Measurements from ENCODE around the gene ACADM. TPM values are rescaled to one million over a fixed set of nuclear protein-coding genes. Genes with fewer than 3 reads are reported as not detected.
"Not testable (repeated sequence)": the region's sequence is repeated elsewhere in the genome, so short reads cannot be mapped to it uniquely, and the experiment has no call there.

ACADM gene
- total RNA-seq, 8 experiments from 2014 or later: 50.8 to 90.6 (median 65.0) TPM

- in situ Hi-C loops (cut with MboI; ENCODE audit: low pct_unique_long_range_greater_than_20kb in 2 of 9, low sequenced_read_pairs in 9 of 9, unreplicated experiment in 9 of 9); H3K27ac ChIP-seq; ATAC-seq (replicated peaks in 6 of 8); H3K4me3 ChIP-seq: not testable (repeated sequence)
- H3K4me1 ChIP-seq (replicated peaks in 1 of 2): peaks cover 16 to 20% of the 10 kb centered on the region in 2 donors
- WGBS, 10 experiments: 21 to 100% (median 94%) methylated on average over 3 to 8 of the region's 8 CpGs
Observed at GRCh38 chr1:75722246-75722645, 2.3 kb upstream of the ACADM start.

GRCh38 chr1:75722966-75723365 lies 1.5 kb upstream of the ACADM start:
- H3K27ac ChIP-seq: no peak overlapping the region
- 85 to 96% (median 92%) methylated on average over 4 to 9 of the region's 9 CpGs; no CpG with 5 or more reads in 4 of the 10 experiments for WGBS, 10 experiments
- in situ Hi-C loops (cut with MboI; ENCODE audit: low pct_unique_long_range_greater_than_20kb in 2 of 9, low sequenced_read_pairs in 9 of 9, unreplicated experiment in 9 of 9): no loop called here
- H3K4me3 ChIP-seq: no peak overlapping the region
- peak in 1 of 8 experiments; percentile 7 for ATAC-seq (replicated peaks in 6 of 8)
- H3K4me1 ChIP-seq (replicated peaks in 1 of 2): peaks cover 16 to 23% of the 10 kb centered on the region in 2 donors

DNA sequence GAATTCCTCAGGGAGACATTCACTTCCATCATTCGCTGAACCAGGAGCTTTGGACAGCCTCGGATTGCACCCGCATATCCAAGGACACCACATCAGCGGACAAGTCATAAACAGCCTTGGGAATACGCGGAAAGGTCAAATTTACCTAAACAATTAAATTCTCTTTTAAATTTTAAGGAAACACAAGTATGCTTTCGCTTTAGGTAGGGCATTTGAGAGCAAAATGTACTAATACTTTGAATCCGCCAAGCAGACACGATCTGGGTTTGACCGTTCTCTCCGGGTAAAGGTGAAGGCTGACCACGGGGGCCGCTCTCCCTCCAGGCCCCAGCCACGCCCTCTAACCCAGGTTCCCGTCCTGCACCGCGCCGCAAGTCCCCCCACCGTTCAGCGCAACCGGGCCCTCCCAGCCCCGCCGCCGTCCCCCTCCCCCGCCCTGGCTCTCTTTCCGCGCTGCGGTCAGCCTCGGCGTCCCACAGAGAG lies 479 bp upstream of the ACADM start:
- in situ Hi-C loops (cut with MboI; ENCODE audit: low pct_unique_long_range_greater_than_20kb in 2 of 9, low sequenced_read_pairs in 9 of 9, unreplicated experiment in 9 of 9): no loop called here
- WGBS, 10 experiments: 0 to 57% (median 2%) methylated on average over 3 to 12 of the region's 30 CpGs; no CpG with 5 or more reads in 3 of the 10 experiments
- peak overlapping the region; percentile 87 for H3K27ac ChIP-seq
- H3K4me1 ChIP-seq (replicated peaks in 1 of 2): peaks cover 16 to 23% of the 10 kb centered on the region in 2 donors
- peak; percentile 72 to 88 (median 84) for ATAC-seq (replicated peaks in 6 of 8)
- H3K4me3 ChIP-seq: peak overlapping the region; percentile 51 to 75 (median 69)

GRCh38 chr1:75725266-75725665 lies 757 bp downstream of the ACADM start:
- in situ Hi-C loops (cut with MboI; ENCODE audit: low pct_unique_long_range_greater_than_20kb in 2 of 9, low sequenced_read_pairs in 9 of 9, unreplicated experiment in 9 of 9): no loop called here
- peaks cover 16 to 23% of the 10 kb centered on the region in 2 donors for H3K4me1 ChIP-seq (replicated peaks in 1 of 2)
- peak overlapping the region; percentile 51 to 75 (median 69) for H3K4me3 ChIP-seq
- peak overlapping the region in 1 of 2 donors; percentile 87 for H3K27ac ChIP-seq
- no peak for ATAC-seq (replicated peaks in 6 of 8)
- 0 to 6% (median 0%) methylated on average over 1 of the region's 1 CpG; no CpG with 5 or more reads in 3 of the 10 experiments for WGBS, 10 experiments

GRCh38 chr1:75725861-75726361 lies 1.4 kb downstream of the ACADM start:
- Histone ChIP-seq H3K4me1 (replicated peaks in 1 of 2) (peaks cover 16 to 23% of the 10 kb centered on the region in 2 donors), H3K27ac (no peak overlapping the region), H3K4me3 (peak overlapping the region; percentile 51 to 75 (median 69))
- WGBS, 10 experiments: 0 to 89% (median 29%) methylated on average over 1 to 11 of the region's 11 CpGs
- no peak for ATAC-seq (replicated peaks in 6 of 8)
- in situ Hi-C loops (cut with MboI; ENCODE audit: low pct_unique_long_range_greater_than_20kb in 2 of 9, low sequenced_read_pairs in 9 of 9, unreplicated experiment in 9 of 9): no loop called here

DNA sequence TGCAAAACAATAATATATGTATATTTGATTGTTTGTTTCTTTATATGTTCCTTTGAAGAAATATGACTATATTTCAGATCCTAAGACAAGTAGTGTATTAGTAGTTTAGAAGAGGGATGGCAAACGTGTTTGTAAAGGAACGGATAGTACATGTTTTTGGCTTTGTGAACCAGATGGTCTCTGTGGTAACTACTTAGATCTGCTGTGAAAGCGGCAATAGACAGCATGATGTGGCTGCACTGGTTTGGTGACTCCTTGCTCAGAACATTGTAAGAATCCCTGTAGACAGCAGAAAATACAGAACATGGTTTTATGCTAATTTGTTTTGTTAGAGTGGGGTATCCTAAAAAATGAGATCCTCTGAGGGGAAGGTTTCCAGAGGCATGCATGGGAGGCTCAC lies 3.1 kb downstream of the ACADM start:
- no peak for ATAC-seq (replicated peaks in 6 of 8)
- H3K4me1 ChIP-seq (replicated peaks in 1 of 2): peaks cover 16 to 23% of the 10 kb centered on the region in 2 donors
- no peak overlapping the region for H3K27ac ChIP-seq
- WGBS, 10 experiments: 42 to 95% (median 77%) methylated on average over 1 to 3 of the region's 3 CpGs; no CpG with 5 or more reads in 2 of the 10 experiments
- H3K4me3 ChIP-seq: no peak overlapping the region
- in situ Hi-C loops (cut with MboI; ENCODE audit: low pct_unique_long_range_greater_than_20kb in 2 of 9, low sequenced_read_pairs in 9 of 9, unreplicated experiment in 9 of 9): no loop called here

- Histone ChIP-seq H3K4me3 (no peak overlapping the region), H3K4me1 (replicated peaks in 1 of 2) (peaks cover 11 to 18% of the 10 kb centered on the region in 2 donors), H3K27ac (no peak overlapping the region)
- 0 to 100% (median 57%) methylated on average over 1 to 2 of the region's 2 CpGs; no CpG with 5 or more reads in 2 of the 10 experiments for WGBS, 10 experiments
- in situ Hi-C loops (cut with MboI; ENCODE audit: low pct_unique_long_range_greater_than_20kb in 2 of 9, low sequenced_read_pairs in 9 of 9, unreplicated experiment in 9 of 9): no loop called here
- ATAC-seq (replicated peaks in 6 of 8): no peak
Observed at GRCh38 chr1:75730432-75730831, 5.9 kb downstream of the ACADM start.

DNA sequence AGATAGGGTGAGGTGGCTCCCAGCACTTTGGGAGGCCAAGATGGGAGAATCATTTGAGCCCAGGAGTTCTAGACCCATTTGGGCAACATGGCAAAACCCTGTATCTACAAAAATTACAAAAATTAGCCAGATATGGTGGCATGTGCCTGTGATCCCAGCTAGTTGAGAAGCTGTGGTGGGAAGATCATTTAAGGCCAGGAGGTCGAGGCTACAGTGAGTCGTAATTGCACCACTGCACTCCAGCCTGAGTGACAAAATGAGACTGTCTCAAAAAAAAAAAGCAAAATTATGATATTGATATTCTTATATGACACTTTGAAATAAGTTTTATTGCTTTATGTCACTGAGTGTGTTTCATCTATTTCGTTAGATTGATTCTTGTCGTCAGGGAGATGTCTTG lies 7.4 kb downstream of the ACADM start:
- in situ Hi-C loops (cut with MboI; ENCODE audit: low pct_unique_long_range_greater_than_20kb in 2 of 9, low sequenced_read_pairs in 9 of 9, unreplicated experiment in 9 of 9): no loop called here
- H3K27ac ChIP-seq: no peak overlapping the region
- ATAC-seq (replicated peaks in 6 of 8): no peak
- H3K4me3 ChIP-seq: no peak overlapping the region
- 89 to 100% (median 97%) methylated on average over 2 to 4 of the region's 4 CpGs for WGBS, 10 experiments
- peaks cover under 1 to 7% of the 10 kb centered on the region in 2 donors for H3K4me1 ChIP-seq (replicated peaks in 1 of 2)

DNA sequence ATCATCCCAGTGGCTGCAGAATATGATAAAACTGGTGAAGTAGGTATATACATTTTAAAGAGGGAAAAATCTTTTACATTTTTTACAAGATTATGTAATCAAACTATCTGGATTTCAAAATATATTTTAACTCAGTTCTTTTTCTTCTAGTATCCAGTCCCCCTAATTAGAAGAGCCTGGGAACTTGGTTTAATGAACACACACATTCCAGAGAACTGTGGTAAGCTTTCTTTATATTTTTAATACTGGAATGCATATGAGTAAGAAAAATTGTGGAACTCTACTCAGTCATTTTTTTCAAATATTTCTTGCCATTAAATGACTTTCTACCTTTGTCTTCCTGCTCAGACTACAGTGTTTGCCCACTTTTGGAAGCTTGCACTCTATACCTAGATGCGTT lies 8.2 kb downstream of the ACADM start:
- H3K4me1 ChIP-seq (replicated peaks in 1 of 2): no peaks in the 10 kb centered on the region
- 30 to 100% (median 88%) methylated on average over 1 of the region's 1 CpG; no CpG with 5 or more reads in 1 of the 10 experiments for WGBS, 10 experiments
- in situ Hi-C loops (cut with MboI; ENCODE audit: low pct_unique_long_range_greater_than_20kb in 2 of 9, low sequenced_read_pairs in 9 of 9, unreplicated experiment in 9 of 9): no loop called here
- no peak overlapping the region for H3K4me3 ChIP-seq
- no peak for ATAC-seq (replicated peaks in 6 of 8)
- H3K27ac ChIP-seq: no peak overlapping the region

DNA sequence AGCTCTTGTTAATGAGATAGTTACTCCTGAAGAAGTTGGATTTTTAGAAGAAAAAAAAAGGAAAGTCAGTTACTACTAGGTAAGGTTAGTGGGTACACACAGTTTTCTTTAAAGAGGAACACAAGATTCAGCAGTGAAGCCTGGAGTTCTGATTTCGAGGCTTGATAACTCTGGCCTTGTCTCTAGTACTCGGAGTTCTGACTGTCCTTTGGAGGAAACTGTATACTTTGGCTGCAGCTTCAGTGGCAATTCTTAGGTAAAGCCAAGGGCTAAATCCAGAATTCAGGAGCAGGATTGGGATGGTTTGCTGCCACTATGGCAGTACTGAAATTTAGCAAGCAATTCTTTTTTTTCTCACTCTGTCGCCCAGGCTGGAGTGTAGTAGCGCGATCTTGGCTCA lies 9.2 kb downstream of the ACADM start:
- Histone ChIP-seq H3K4me3 (no peak overlapping the region), H3K27ac (no peak overlapping the region), H3K4me1 (replicated peaks in 1 of 2) (no peaks in the 10 kb centered on the region)
- WGBS, 10 experiments: 80 to 100% (median 100%) methylated on average over 1 to 5 of the region's 5 CpGs; no CpG with 5 or more reads in 3 of the 10 experiments
- no peak for ATAC-seq (replicated peaks in 6 of 8)
- in situ Hi-C loops (cut with MboI; ENCODE audit: low pct_unique_long_range_greater_than_20kb in 2 of 9, low sequenced_read_pairs in 9 of 9, unreplicated experiment in 9 of 9): no loop called here

GRCh38 chr1:75736016-75736415 lies 11.5 kb downstream of the ACADM start:
- ATAC-seq (replicated peaks in 6 of 8): no peak
- H3K4me1 ChIP-seq (replicated peaks in 1 of 2): no peaks in the 10 kb centered on the region
- H3K4me3 ChIP-seq: no peak overlapping the region
- 45 to 88% (median 75%) methylated on average over 1 of the region's 1 CpG; no CpG with 5 or more reads in 2 of the 10 experiments for WGBS, 10 experiments
- no peak overlapping the region for H3K27ac ChIP-seq
- in situ Hi-C loops (cut with MboI; ENCODE audit: low pct_unique_long_range_greater_than_20kb in 2 of 9, low sequenced_read_pairs in 9 of 9, unreplicated experiment in 9 of 9): no loop called here

DNA sequence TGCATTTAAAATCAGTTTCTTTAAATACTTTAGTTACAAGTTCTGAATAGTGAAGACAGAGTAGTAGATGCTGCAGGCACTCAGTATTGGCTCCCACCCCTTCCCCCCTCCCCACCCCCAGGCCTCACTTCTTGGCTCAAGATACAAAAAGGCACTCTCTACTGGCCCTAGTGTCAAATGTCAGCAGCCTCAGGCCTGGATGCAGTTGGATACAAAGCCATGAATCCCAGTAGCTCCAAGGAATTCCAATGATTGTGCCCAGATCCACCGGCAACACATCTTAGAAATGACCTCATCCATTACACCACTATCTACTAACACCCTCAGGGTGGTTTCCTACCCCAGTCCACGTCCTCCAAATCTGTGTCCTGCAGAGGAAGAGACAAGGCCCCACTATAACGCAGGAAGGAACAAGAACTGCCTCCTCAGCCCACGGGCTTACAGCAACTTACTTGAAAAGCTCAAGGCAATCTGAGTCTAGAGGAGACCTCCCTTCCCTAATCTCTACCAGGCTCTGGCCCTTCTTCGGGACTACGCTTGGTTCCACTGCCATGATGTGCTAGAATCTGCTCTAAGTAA lies 17.6 kb downstream of the ACADM start:
- peak in 3 of 8 experiments; percentile 78 to 92 (median 82) for ATAC-seq (replicated peaks in 6 of 8)
- WGBS, 10 experiments: 67 to 100% (median 100%) methylated on average over 1 to 3 of the region's 6 CpGs; no CpG with 5 or more reads in 5 of the 10 experiments

GRCh38 chr1:75745276-75745675 lies 20.8 kb downstream of the ACADM start:
- in situ Hi-C loops (cut with MboI; ENCODE audit: low pct_unique_long_range_greater_than_20kb in 2 of 9, low sequenced_read_pairs in 9 of 9, unreplicated experiment in 9 of 9): no loop called here
- WGBS, 10 experiments: 77 to 100% (median 97%) methylated on average over 1 to 4 of the region's 4 CpGs
- ATAC-seq (replicated peaks in 6 of 8): no peak

More for the DNA sequence above, 17.6 kb downstream of the ACADM start:
- in situ Hi-C loops (cut with MboI; ENCODE audit: low pct_unique_long_range_greater_than_20kb in 2 of 9, low sequenced_read_pairs in 9 of 9, unreplicated experiment in 9 of 9): no loop called here
- no peak overlapping the region for H3K27ac ChIP-seq
- H3K4me1 ChIP-seq (replicated peaks in 1 of 2): no peaks in the 10 kb centered on the region
- no peak overlapping the region for H3K4me3 ChIP-seq

GRCh38 chr1:75757210-75757609 lies 32.7 kb downstream of the ACADM start:
- in situ Hi-C loops (cut with MboI; ENCODE audit: low pct_unique_long_range_greater_than_20kb in 2 of 9, low sequenced_read_pairs in 9 of 9, unreplicated experiment in 9 of 9); H3K27ac ChIP-seq; H3K4me3 ChIP-seq; H3K4me1 ChIP-seq (replicated peaks in 1 of 2); ATAC-seq (replicated peaks in 6 of 8): not testable (repeated sequence)

More at GRCh38 chr1:75745276-75745675, 20.8 kb downstream of the ACADM start:
- Histone ChIP-seq H3K4me1 (replicated peaks in 1 of 2) (no peaks in the 10 kb centered on the region), H3K4me3 (no peak overlapping the region), H3K27ac (no peak overlapping the region)

Measured in motor neuron (in vitro differentiated cells).